DLD1 (cell line): ENCODE measurements around the gene CEACAM8.
"Not testable (repeated sequence)": the region's sequence is repeated elsewhere in the genome, so short reads cannot be mapped to it uniquely, and the experiment has no call there.

Experiments
- in situ Hi-C: cut with HindIII; loops from 2 replicates; pipeline ENCODE4 v1.10.0; 2017; ENCODE audit warnings: low sequenced_read_pairs

Gene CEACAM8

DNA sequence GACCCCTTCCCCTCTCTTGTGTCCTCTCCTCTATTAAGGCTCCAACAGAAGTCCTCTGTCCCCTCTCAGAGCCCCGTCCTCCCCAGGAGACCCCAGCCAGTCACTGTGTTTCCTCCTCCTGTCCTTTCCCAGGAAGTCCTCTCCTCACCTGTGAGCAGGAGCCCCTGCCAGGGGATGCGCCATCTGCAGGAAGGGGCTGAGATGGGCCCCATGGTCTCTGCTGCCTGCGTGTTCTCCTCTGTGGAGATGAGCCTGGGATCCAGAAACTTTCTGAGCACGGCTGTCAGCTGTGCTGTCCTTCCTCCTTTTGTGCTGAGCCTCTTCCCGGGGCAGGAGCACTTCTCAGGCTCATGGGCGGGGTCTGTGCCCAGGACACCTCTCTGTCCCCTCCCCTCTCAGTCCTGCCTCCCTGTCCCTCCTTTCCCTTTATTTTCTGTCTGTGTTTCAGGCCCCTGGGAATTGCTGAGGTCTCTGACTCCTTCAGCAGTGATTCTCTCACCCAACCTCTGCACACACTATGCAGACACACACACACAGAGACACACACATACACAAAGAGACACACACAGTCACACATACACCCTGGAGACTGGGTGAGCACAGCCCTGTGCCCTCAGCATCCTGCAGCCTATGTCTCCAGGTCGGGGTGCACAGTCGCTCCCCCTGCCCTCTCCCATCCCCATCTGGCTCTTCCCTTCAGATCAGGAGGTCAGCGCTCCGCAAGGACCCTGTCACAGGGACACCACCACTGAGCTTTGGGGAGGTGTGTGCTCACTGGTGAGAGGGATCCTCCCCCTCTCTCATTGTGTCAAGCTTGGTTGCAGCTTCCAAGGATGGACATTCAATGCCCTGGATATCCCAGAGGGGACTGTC lies at the start of gene CEACAM8:
Gene CEACAM8, minus strand, starts transcription at position 308 of the 873 bp plus-strand sequence. Its CDS starts 96 bp downstream, at position 212.
- in situ Hi-C loops, result no loop called here

DNA sequence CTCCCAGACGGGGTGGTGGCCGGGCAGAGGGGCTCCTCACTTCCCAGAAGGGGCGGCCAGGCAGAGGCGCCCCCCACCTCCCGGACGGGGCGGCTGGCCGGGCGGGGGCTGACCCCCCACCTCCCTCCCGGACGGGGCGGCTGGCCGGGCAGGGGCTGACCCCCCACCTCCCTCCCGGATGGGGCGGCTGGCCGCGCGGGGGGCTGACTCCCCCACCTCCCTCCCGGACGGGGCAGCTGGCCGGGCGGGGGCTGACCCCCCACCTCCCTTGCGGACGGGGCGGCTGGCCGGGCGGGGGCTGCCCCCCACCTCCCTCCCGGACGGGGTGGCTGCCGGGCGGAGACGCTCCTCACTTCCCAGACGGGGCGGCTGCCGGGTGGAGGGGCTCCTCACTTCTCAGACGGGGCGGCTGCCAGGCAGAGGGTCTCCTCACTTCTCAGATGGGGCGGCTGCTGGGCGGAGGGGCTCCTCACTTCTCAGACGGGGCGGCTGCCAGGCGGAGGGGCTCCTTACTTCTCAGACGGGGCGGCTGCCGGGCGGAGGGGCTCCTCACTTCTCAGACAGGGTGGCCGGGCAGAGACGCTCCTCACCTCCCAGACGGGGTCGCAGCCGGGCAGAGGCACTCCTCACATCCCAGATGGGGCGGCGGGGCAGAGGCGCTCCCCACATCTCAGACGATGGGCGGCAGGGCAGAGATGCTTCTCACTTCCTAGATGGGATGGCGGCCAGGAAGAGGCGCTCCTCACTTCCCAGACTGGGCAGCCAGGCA lies 44.8 kb upstream of the CEACAM8 start:
- in situ Hi-C loops, result not testable (repeated sequence)

DNA sequence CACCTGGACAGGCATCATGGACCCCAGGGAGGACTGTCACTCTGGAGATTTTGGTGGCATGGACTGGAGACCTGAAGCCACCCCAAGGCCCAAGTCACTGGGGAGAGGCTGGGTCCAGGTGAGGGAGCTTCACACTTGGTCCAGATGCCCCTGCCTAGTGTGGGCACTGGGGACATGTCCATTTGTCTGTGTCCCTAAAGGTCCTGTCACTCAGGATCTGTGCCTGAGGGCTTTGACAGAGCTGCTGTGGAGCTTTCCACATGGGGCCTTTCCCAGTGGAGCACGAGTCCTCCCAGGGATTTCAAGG lies 40.5 kb upstream of the CEACAM8 start:
- in situ Hi-C loops, result no loop called here

DNA sequence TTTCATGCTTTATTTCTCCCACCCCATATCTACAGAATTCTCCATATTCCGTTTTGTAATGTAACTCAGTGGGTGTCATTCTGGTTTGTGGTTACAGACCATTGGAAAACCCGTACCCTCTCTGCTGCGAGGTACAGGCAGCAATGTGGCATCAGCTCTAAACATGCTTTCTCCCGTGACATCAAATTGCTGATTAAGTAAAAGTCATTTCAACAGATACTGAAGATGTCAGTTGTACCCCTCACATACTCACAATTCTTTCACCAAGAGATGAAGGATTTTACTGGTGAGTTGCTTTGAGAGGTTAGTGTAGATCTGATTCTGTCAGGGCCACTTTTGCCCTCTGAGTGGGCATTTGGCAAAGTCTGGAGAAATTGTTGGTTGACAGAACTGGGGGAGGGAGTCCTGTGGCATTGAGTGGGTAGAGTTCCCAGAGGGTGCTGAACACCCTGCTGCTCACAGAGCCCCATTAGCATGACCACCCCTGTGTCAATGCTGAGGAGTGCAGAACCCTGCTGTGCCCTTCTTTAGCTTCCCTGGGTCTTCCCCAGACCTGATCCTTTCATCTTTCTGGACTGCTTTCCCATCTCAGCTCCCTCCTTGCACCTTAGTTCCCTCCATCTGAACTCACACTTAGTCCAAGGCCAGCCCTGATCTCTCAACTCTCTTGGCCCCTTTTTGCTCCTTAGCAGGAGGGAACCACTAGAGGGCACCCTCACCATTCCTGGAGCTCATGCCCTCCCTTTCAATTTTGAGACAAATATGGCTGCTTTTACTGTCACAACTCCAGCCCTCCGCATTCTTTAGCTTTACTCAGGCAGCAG lies 39.9 kb upstream of the CEACAM8 start:
- in situ Hi-C loops, result no loop called here

DNA sequence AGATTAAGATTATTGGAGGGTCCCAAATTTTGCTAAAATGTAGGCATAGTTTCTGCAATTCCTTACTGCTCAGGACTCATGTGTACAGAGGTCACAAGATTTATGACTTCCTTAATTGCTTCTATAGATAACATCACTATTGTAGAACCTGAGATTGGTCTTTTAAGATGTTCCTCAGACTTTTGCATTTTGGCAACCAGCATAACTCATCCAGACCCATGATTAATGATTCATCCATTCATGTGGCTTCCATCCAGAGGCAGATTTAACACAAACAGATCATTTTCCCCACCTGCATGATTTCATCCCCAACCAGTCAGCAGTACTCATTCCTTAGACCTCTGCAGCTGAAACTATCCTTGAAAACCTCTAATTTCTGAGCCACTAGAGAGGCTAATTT lies 34.5 kb upstream of the CEACAM8 start:
- in situ Hi-C loops, result no loop called here

DNA sequence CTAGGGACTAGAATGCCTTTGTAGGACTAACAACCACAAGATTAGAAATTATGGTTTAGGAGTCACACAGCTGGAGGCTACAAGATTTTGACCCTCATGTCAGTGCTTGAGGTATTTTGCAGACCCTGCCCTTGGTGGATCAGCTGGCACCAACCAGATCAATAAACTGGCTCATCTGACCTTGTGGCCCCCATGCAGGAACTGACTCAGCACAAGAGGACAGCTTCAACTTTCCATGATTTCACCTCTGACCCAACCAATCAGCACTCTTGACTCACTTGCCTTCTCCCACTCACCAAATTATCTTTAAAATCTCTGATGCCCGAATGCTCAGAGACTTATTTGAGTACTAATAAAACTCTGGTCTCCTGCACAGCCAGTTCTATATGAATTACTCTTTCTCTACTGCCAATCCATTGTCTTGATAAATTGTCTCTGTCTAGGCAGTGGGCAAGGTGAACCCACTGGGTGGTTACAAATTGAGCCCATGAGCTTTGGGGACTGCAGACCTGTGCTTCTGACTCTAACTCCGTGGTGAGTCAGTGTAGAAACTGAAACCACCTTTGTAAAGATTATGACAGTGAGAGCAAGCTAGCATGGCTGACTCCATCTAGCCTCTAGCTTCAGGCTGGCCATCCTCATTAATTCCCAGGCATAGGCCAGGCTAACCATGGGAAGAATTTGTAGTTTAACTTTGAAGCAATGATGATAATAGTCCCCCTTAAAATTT lies 33.9 kb upstream of the CEACAM8 start:
- in situ Hi-C loops, result no loop called here

DNA sequence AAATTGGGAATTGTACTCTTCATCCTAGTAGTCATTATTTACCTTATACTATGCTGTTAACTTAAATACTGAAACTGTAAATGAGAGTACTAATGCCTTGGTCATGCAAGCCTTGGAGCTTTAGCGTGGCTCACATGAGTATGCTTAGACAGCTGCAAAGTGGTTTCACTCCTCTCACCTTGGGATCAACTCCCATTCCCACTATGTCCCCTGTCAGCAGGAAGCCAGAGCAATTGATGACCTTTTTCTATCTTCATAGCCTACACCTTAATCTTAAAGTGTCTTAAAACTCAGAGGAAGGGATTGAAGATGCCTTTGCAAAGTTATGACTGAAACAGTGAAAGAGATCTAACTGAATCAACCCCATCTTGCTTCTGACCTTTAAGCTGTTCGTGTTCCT lies 33.2 kb upstream of the CEACAM8 start:
- in situ Hi-C loops, result no loop called here

DNA sequence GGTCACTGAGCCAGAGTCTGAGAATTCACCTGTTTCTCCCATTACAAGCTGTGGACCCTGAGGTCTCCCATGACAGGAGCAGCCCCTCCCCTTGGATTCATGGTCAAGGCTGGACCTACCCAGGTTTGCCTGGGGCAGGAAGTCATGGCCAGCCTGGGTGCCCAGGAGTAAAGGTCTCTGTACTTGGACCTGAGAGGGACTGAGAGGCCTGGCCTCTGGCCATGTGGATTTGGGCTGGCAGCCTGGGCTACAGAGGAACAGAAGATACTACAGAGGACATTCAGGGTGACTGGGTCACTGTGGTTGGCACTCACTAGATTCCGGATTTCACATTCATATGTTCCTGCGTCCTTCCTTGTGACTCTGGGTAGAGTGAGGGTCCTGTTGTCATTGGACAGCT lies 31.5 kb upstream of the CEACAM8 start:
- in situ Hi-C loops, result no loop called here

DNA sequence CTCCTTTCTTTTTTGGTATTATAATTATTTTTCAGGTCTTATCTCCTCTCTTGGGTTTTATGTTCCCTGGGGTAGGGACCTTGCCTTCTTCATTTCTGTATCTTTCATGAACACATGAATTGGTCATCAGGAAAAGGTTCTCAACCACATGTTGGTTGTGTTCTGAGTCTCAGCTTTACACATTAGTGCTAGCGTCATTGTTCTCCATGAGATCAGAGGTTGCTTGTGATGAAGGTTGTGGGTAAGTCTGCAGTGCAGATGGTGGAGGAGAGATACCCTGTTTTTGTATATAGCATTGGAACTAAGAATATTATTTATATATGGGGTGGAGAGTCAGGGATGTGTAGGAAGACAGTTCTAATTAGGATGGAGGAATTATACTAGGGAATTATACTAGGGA lies 24.5 kb upstream of the CEACAM8 start:
- in situ Hi-C loops, result no loop called here

DNA sequence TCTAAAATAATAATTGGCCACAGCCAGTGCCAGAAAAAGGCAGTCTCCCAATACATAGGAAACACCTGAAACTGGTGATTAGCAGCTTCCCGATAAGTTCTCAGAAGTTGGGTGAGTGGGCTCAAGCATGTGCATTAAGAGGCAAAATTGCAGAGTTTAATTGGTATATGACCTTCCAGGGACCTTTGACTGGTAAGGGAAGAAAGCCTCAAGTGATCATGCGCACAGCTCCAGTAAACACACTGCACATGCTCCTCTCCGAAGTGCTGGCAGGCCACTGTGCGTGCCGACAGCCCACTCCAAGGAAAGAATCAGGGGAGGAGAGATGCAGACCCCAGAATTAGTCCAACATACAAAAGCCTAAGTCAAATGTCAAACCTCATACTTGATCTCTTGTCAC lies 18.9 kb upstream of the CEACAM8 start:
- in situ Hi-C loops, result no loop called here

DNA sequence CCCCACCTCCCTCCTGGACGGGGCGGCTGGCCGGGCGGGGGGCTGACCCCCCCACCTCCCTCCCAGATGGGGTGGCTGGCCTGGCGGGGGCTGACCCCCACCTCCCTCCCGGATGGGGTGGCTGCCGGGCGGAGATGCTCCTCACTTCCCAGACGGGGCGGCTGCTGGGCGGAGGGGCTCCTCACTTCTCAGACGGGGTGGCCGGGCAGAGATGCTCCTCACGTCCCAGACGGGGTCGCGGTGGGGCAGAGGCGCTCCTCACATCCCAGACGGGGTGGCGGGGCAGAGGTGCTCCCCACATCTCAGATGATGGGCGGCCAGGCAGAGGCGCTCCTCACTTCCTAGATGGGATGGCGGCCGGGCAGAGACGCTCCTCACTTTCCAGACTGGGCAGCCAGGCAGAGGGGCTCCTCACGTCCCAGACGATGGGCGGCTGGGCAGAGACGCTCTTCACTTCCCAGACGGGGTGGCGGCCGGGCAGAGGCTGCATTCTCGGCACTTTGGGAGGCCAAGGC lies 15.7 kb upstream of the CEACAM8 start:
- in situ Hi-C loops, result not testable (repeated sequence)

DNA sequence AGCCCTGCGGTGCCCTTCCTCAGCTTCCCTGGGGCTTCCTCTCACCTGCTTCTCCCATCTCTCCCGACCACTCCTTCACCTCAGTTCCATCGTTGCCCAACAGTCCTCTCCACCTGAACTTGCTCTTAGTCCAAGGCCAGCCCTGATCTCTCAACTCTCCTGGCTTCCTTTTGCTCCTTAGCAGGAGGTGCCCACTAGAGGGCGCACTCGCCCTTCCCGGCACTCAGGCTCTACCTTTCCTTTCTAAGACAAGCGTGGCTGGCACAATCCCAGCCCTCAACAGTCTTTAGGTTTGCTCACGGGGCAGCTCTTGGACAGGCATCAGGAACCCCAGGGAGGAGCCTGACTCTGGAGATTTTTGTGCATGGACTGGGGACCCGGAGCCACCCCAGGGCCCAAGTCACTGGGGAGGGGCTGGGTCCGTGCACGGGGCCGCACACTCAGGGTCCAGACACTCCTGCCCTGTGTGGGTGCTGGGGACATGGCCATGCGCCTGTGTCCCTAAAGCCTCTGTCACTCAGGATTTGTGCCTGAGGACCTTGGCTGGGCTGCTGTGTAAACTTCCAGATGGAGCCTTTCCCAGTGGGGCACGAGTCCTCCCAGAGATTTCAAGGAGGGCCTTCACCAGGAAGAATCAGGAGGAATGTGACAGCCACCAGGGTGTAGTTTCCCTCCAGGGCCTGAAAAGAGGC lies 12.1 kb upstream of the CEACAM8 start:
- in situ Hi-C loops, result no loop called here

DNA sequence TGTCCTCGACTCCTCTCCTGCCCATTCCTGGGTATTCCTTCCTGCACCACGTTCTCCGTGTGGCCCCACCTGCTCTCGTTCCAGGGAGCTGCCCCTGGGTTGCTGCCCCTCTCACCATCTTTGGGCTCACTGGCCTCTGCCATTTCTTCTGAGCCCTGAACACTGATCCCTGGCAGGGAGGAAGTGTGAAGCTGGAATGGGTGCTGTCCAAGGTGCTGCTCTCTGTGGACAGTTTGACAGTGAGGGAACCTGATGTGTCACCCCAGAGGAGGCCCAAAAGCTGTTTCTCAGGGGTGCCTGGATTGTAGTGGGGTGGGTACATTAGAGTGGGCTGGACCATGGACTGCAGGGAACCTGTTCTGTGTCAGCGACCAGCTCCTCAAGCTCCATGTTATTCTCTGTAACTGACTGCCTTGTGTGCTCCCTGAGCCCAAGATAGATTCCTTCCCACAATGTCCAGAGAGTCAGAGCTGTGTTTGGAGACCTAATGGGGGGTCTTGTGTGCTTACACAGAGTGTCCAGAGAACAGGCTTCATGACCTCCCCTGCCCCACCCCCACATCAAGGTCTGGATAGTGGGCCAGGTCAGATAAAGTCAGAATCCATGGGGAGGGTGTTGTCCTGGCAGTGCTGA lies 7.2 kb upstream of the CEACAM8 start:
- in situ Hi-C loops, result no loop called here

DNA sequence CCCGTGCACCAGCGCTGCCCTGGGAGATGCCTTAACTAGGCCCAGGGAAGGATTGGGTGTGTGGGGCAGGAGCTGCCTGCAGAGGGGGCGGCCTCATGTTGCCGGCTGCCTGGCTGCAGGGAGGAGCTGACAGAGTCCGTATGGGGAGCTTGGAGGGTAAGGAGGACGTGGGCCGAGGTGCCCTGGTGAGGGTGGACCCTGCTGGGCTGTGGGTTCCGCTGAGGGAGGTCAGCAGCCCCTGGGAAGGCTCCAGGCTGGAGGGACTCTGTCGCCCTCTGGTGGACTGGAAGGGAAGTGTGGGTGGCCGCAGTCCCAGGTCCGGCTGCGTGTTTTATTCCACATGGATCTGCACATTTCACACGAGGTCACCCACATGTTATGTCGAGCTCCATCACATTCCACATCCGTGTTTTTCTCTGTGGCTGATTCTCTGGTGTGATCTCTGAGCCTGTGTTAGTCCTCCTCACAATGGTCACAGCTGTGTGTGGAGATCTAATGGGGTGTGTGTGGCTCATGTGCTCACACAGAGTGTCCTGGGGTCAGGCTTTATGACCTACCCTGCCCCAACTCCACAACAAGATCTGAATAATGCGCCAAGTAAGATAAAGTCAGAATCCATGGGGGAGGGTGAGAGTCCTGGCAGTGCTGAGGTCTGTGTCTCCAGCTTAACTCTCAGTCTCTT lies 1.8 kb upstream of the CEACAM8 start:
- in situ Hi-C loops, result no loop called here

DNA sequence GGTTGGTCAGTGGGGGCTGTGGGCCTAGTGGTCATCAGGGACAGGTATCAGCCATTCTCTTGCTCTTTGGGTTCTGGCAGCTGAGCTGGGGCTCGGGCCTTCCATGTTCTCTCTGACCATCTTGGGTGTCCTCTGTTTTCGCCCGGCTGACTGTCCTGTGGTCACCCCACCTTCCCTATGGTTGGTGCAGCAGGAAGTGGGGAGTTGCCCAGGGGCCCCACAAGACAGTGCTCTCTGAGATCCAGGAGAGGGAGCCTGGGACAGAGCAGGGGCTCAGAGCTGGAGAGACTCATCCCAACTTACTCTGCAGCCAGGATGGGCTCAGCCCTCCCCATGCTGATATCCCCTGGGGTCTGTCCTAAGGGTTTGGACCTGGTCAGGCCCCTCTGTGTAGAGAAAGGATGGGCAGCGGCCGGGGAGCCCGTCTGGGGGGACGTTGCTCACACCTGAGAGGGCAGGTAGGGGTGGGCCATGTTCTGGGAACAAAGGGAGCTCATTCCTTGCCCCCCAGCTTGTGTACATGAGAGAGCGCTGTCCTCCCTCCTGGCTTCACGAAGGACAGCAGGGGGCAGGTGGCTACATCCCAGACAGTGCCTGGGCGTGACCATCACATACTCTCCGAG lies 937 bp upstream of the CEACAM8 start:
- in situ Hi-C loops, result no loop called here

DNA sequence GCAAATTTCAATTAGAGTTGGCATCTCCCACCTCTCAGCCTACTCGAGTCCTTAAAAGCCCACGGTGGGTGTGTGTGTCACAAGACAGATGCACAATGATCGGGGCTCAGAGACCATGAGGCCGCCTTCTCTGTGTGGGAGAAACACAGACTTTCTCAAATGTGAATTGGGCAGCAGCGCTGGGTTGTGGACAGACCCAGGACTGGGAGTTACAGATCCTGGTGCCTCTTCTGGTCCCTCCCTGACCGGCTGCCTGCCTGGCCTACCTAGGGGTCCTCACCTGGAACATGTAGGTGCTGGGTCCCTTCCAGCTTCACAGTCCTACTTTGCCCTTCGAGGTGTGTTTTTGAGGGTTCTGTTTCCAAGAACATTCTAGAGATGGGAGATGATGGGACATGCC lies 4.9 kb downstream of the CEACAM8 start:
- in situ Hi-C loops, result no loop called here

DNA sequence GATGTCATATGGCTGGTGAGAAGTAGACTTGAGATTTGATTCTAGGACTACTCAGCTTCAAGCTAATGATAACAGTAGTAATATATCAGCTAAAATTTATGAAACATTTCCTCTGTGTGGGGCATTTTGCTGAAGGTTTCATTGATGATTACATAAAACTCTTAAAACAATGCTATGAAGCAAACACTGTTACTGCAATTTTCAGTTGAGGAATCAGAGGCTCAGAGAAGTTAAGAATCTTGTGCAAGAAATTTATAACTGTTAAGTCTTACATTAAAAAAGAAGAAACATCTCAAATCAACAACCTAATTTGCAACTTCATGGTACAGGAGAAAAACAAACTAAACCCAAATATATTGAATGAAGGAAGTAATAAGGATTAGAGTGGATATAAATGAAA lies 10.3 kb downstream of the CEACAM8 start:
- in situ Hi-C loops, result no loop called here

DNA sequence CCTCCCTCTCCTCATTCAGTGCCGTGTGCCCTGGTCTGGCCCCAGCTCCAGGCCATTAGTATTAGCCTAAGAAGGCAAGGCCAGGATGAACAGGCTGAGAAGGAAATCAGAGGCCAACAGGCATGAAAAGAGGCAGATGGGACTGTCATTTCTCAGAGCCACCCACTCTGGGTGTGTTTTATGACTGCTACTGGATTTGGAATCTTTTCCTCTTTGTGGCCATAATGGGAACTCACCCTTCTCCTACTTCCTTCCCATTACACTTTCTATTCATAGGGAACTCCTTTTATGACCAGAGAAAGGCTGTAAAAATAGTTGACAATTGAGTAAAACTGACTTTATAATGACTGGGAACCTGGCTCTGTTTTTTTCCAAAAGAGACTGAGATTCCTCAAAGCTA lies 17.7 kb downstream of the CEACAM8 start:
- in situ Hi-C loops, result no loop called here

DNA sequence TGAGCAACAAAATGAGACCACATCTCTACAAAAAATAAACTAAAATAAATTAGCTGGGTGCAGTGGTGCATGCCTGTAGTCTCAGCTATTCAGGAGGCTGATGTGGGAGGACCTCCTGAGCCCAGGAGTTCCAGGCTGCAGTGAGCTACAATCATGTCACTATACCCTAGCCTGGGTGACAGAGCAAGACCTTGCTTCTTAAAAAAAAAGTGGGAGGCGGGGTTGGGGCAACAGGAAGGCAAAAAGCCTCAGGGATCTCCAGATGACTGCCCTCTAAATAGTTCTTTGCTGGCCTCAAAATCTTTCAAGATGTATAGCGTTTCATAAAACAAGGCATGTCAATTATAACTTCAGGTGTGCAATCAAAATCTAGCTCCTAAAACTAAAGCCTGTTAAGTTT lies 18.5 kb downstream of the CEACAM8 start:
- in situ Hi-C loops, result no loop called here
